AG04450 (cell line): Measurements from ENCODE around the gene CCNB3. TPM values are rescaled to one million over a fixed set of nuclear protein-coding genes. Genes with fewer than 3 reads are reported as not detected.

Source experiments
- CTCF ChIA-PET: fragments of 300-600, 350-600 bp; formaldehyde crosslinking; extraction: SDS; loops from one replicate; lab custom pipeline; 2022; ENCODE audit warnings: antibody characterized with exemption, inconsistent platforms; lab: Charles Lee
- POLR2A ChIA-PET: fragments of 350-600 bp; formaldehyde crosslinking; extraction: SDS; loops from one replicate; lab custom pipeline; 2021; ENCODE audit warnings: antibody characterized with exemption, inconsistent platforms; lab: Yijun Ruan, JAX
- DNase-seq: peaks from one replicate; pipeline ENCODE4 v3.0.0-alpha.2; 2011; ENCODE audit warnings: low read depth, low spot score
- H3K27ac ChIP-seq: one replicate; pipeline ENCODE4 v1.5.1; 2012; ENCODE audit warnings: low read depth, low read length, control low read depth
- H3K27me3 ChIP-seq: one replicate; pipeline ENCODE4 v1.6.0; 2012; ENCODE audit warnings: low read length; ENCODE audit not compliant: control insufficient read depth, insufficient read depth
- H3K4me3 ChIP-seq: 2 replicates; pipeline ENCODE4 v1.5.1; 2011; ENCODE audit warnings: mild to moderate bottlenecking, low read depth, low read length, control low read depth
- H3K9me3 ChIP-seq: 2 replicates; pipeline ENCODE4 v1.5.1; 2012; ENCODE audit warnings: low read length; ENCODE audit not compliant: control insufficient read depth, insufficient read depth
- polyA plus RNA-seq: library from polyadenylated mRNA; depleted of rRNA; stranded (reverse); fragments of >200 nt; gene quantifications from 2 replicates; pipeline ENCODE4 v1.2.3, GENCODE V29; 2011
- TF ChIP-seq, protein P1 (sequence below): IDR thresholded peaks from 2 replicates; pipeline ENCODE4 v1.5.1; 2011; ENCODE audit warnings: low read depth, low read length, control low read depth, inconsistent platforms

The CCNB3 gene
- polyA plus RNA-seq, 1 experiment: 0.05 TPM

- TF ChIP-seq, protein P1, sequence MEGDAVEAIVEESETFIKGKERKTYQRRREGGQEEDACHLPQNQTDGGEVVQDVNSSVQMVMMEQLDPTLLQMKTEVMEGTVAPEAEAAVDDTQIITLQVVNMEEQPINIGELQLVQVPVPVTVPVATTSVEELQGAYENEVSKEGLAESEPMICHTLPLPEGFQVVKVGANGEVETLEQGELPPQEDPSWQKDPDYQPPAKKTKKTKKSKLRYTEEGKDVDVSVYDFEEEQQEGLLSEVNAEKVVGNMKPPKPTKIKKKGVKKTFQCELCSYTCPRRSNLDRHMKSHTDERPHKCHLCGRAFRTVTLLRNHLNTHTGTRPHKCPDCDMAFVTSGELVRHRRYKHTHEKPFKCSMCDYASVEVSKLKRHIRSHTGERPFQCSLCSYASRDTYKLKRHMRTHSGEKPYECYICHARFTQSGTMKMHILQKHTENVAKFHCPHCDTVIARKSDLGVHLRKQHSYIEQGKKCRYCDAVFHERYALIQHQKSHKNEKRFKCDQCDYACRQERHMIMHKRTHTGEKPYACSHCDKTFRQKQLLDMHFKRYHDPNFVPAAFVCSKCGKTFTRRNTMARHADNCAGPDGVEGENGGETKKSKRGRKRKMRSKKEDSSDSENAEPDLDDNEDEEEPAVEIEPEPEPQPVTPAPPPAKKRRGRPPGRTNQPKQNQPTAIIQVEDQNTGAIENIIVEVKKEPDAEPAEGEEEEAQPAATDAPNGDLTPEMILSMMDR: no peak
- no peak for DNase-seq
- ChIA-PET POLR2A (no interaction called here), CTCF (no interaction called here)
- Histone ChIP-seq H3K9me3 (no peaks in the 10 kb centered on the region), H3K27ac (no peak overlapping the region), H3K27me3 (no peaks in the 10 kb centered on the region), H3K4me3 (no peak overlapping the region)
Observed at GRCh38 chrX:50343917-50344316, 139.4 kb downstream of the CCNB3 start.

DNA sequence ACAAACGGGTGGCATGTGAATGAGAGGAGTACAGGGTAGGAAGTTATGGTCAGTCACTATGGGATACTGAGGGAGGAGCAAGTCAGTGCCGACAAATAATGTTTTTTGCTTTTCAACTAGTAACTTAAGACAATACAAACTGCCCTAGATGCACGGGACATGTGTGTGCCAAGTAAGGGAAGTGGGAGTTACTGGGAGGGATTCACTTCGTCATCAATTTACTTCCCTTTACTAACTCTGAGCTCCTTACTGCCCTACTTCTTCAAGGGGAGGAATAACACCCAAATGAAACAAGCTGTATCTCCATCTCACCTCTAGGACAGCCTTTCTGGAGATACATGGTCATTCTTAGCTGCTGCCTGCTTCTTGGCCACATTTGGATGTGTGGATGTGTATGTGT lies 168.4 kb downstream of the CCNB3 start:
- TF ChIP-seq, protein P1: no peak
- H3K27ac ChIP-seq: no peak overlapping the region
- H3K9me3 ChIP-seq: no peaks in the 10 kb centered on the region
- ChIA-PET CTCF (no interaction called here), POLR2A (no interaction called here)
- no peak for DNase-seq
- no peak overlapping the region for H3K4me3 ChIP-seq
- no peaks in the 10 kb centered on the region for H3K27me3 ChIP-seq

DNA sequence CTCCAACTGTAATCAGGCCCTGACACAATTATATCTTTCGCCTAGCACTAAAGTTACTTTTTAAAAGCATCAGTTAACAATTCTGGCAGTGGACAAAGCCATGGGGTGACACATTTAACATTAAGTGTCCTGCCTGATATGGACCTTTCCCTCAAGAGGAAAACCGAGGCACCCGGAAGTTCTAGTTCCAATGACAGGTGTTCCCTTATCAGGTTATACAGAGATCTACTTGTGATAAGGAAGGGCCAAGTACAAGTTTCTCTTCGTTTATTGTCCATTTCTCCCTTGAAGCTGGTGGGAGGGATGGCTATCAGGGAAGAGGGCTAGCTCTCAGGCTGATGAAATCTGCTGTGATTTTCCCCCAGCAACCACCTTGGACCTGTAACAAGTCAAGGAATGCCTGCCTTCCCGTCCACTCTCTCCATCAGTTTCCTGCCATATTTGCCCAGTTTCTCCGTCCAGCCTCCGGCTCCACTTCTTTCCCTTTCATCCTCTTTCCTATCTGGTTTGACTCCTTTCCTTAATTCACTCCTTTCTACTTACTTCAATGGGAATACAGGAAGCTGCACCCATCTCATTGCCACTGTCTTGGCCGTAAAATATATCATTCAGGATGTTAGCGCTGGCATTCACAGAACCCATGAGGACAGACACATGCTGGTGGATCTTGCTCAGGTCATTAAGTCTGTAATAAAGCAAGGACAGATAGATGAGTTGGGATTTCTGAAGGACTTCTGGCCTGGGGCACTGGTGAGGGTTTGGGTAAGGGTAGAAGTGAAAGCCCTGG lies 171.1 kb downstream of the CCNB3 start:
- CTCF ChIA-PET: no interaction called here
- no peaks in the 10 kb centered on the region for H3K9me3 ChIP-seq

DNA sequence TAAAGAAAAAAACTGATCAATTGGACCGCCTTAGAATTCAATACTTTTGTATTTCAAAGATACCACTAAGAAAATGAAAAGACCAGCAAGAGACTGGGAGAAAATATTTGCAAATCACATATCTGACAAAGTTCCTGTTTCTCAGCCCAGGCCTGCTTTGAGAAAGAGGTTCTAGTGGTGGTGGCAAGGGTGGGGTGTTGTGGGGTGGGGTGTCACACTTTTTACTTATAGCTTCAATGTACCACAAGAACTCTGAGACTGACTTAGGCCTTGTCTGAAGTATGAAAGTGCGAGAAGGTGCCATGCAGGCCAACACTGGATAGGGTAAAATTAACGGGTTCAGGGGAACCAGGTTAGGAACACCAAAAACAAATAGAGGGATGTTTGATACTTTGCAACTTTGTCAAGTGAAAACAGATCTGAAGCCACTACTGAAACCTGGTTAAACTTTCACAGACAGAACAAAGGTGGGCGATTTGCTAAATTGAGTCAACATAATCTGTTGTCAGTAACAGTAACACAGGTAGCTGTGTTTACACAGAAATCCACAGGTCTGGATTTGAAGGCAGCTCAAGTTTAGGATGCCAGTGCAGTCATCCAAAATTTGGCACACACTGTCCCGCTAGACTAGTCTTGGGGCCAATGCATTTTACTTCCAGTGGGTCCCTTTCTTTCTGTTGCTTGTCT lies 177.3 kb downstream of the CCNB3 start:
- POLR2A ChIA-PET: no interaction called here
- H3K27me3 ChIP-seq: no peaks in the 10 kb centered on the region
- no peaks in the 10 kb centered on the region for H3K9me3 ChIP-seq
- TF ChIP-seq, protein P1: no peak
- no peak for DNase-seq
- no peak overlapping the region for H3K4me3 ChIP-seq
- CTCF ChIA-PET: no interaction called here
- no peak overlapping the region for H3K27ac ChIP-seq

More for the DNA sequence above, 171.1 kb downstream of the CCNB3 start:
- H3K27ac ChIP-seq: no peak overlapping the region
- TF ChIP-seq, protein P1: no peak
- POLR2A ChIA-PET: no interaction called here
- no peaks in the 10 kb centered on the region for H3K27me3 ChIP-seq
- no peak for DNase-seq
- no peak overlapping the region for H3K4me3 ChIP-seq

DNA sequence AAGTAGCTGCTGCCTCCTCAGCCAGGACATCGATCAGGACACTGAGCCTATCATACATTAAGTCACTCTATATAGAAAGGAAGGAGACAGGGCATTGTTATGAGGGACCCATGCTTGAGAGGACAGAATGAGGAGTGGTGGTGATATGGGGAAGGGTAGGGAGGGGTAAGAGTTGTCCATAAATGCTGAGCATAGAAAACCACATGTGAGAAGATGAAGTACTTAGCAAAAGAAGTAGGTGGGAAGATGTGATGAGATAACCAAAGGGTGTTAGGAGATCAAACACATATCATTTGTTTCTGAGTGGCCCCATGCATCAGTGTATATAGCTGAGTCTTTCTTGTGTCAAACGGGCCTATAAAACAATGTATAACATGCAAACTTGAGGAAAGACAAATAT lies 182.0 kb downstream of the CCNB3 start:
- ChIA-PET POLR2A (no interaction called here), CTCF (no interaction called here)
- Histone ChIP-seq H3K9me3 (no peaks in the 10 kb centered on the region), H3K27me3 (no peaks in the 10 kb centered on the region), H3K27ac (no peak overlapping the region), H3K4me3 (no peak overlapping the region)
- no peak for DNase-seq
- TF ChIP-seq, protein P1: no peak
